ENCODE results near the gene FOXP1.

DNA sequence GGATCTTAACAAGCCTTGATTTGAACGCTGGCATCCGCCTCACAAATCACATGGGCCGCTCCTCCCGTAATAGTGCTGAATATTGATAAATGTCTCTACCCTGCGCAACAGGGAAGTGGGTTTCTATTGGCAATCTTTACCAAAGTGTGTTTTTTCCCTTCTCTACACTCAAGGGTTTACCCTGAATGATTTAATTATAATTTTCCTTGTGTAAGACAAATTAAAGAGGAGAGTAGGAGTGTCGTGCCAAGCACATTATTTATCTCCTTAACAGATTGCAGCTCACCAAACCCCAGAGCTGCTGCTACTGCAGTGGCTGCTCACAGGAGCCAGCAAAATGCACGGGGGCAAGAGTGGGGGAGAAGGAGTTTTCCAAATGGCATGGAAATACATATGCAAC, 545.8 kb downstream of the FOXP1 start:
- TF ChIP-seq POLR2AphosphoS5 (IDR thresholded peaks at IDR 0.05; ENCODE audit: low read depth, low read length) (no peak), POLR2A (IDR thresholded peaks at IDR 0.05; ENCODE audit: low read depth, low read length) (no peak), TAF1 (IDR thresholded peaks at IDR 0.05; ENCODE audit: borderline replicate concordance, low read depth, low read length) (no peak)

Data from GM12892 (cell line).